Lower leg skin (tissue), 3 donors: ENCODE data around the gene TET2.

Source experiments
- POLR2A ChIP-seq, 2 donors: fragments of 450-650 bp; IDR thresholded peaks; one replicate each; pipeline ENCODE4 v1.6.1; 2016 to 2017; ENCODE audit warnings: antibody characterized with exemption in 2 of 2, mild to moderate bottlenecking in 1 of 2, moderate library complexity in 1 of 2
- TF ChIP-seq, protein P1 (sequence below), 3 donors: fragments of 450-650 bp; IDR thresholded peaks; one replicate each; pipeline ENCODE4 v1.5.1; 2016; ENCODE audit warnings: antibody characterized with exemption in 3 of 3, mild to moderate bottlenecking in 3 of 3, moderate library complexity in 2 of 3

DNA sequence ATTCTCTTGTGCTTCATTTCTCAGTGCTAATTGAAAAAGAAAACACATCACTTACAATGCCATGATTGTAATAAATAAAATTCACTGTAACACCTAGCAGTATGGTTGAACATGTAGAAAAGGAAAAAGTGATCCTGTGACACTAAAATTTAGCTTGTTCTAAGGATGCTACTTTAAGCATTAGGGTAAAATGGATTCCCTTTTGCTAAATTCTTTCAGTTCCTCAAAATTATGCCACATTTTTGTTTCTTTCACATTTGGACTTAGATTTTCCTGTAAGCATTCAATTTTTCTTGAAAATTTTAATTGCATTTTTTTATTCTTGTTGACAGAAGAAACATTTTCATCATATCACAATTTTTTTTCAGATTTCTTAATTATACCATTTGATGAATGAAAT, 19.4 kb downstream of the TET2 start:
- TF ChIP-seq POLR2A (IDR thresholded peaks at IDR 0.05) = no peak
- TF ChIP-seq, protein P1, sequence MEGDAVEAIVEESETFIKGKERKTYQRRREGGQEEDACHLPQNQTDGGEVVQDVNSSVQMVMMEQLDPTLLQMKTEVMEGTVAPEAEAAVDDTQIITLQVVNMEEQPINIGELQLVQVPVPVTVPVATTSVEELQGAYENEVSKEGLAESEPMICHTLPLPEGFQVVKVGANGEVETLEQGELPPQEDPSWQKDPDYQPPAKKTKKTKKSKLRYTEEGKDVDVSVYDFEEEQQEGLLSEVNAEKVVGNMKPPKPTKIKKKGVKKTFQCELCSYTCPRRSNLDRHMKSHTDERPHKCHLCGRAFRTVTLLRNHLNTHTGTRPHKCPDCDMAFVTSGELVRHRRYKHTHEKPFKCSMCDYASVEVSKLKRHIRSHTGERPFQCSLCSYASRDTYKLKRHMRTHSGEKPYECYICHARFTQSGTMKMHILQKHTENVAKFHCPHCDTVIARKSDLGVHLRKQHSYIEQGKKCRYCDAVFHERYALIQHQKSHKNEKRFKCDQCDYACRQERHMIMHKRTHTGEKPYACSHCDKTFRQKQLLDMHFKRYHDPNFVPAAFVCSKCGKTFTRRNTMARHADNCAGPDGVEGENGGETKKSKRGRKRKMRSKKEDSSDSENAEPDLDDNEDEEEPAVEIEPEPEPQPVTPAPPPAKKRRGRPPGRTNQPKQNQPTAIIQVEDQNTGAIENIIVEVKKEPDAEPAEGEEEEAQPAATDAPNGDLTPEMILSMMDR (IDR thresholded peaks at IDR 0.05) = no peak
